ENCODE data around the gene RAB36. TPM values are rescaled to one million over a fixed set of nuclear protein-coding genes. Genes with fewer than 3 reads are reported as not detected.

The RAB36 gene
- total RNA-seq, 4 donors from 2014 or later = 1.0 to 2.5 (median 1.7) TPM; not detected in 1

GRCh38 chr22:23125512-23126103 lies 19.7 kb upstream of the RAB36 start:
- no peak for DNase-seq
- no peaks in the 10 kb centered on the region for H3K27me3 ChIP-seq
- no peaks in the 10 kb centered on the region for H3K9me3 ChIP-seq
- H3K4me3 ChIP-seq = no peak overlapping the region
- no peak for TF ChIP-seq POLR2A (IDR thresholded peaks at IDR 0.05)
- TF ChIP-seq CTCF (IDR thresholded peaks at IDR 0.05) = no peak
- H3K4me1 ChIP-seq = no peaks in the 10 kb centered on the region
- H3K27ac ChIP-seq = no peak overlapping the region
- no peaks in the 10 kb centered on the region for H3K36me3 ChIP-seq

GRCh38 chr22:23126165-23127054 lies 18.9 kb upstream of the RAB36 start:
- Histone ChIP-seq H3K27me3 (no peaks in the 10 kb centered on the region), H3K36me3 (no peaks in the 10 kb centered on the region), H3K9me3 (no peaks in the 10 kb centered on the region), H3K4me3 (no peak overlapping the region), H3K4me1 (no peaks in the 10 kb centered on the region), H3K27ac (no peak overlapping the region)
- no peak for DNase-seq
- TF ChIP-seq CTCF (IDR thresholded peaks at IDR 0.05) = no peak
- no peak for TF ChIP-seq POLR2A (IDR thresholded peaks at IDR 0.05)

- TF ChIP-seq CTCF (IDR thresholded peaks at IDR 0.05) (no peak), POLR2A (IDR thresholded peaks at IDR 0.05) (no peak)
- Histone ChIP-seq H3K27ac (no peak overlapping the region), H3K36me3 (no peaks in the 10 kb centered on the region), H3K4me1 (no peaks in the 10 kb centered on the region), H3K9me3 (no peaks in the 10 kb centered on the region), H3K4me3 (no peak overlapping the region), H3K27me3 (no peaks in the 10 kb centered on the region)
- DNase-seq = no peak
Measured at GRCh38 chr22:23127055-23127756, 18.1 kb upstream of the RAB36 start.

GRCh38 chr22:23127788-23128187 lies 17.5 kb upstream of the RAB36 start:
- Histone ChIP-seq H3K4me1 (no peaks in the 10 kb centered on the region), H3K27me3 (no peaks in the 10 kb centered on the region), H3K36me3 (no peaks in the 10 kb centered on the region), H3K27ac (no peak overlapping the region), H3K9me3 (no peaks in the 10 kb centered on the region), H3K4me3 (no peak overlapping the region)
- DNase-seq = no peak
- TF ChIP-seq CTCF (IDR thresholded peaks at IDR 0.05) (no peak), POLR2A (IDR thresholded peaks at IDR 0.05) (no peak)

GRCh38 chr22:23128269-23129108 lies 16.8 kb upstream of the RAB36 start:
- no peak overlapping the region for H3K4me3 ChIP-seq
- H3K9me3 ChIP-seq = no peaks in the 10 kb centered on the region
- TF ChIP-seq POLR2A (IDR thresholded peaks at IDR 0.05) = no peak
- peak; percentile 56 to 81 (median 76) for TF ChIP-seq CTCF (IDR thresholded peaks at IDR 0.05)
- peak; percentile 66 to 88 (median 76) for DNase-seq
- no peaks in the 10 kb centered on the region for H3K36me3 ChIP-seq
- H3K4me1 ChIP-seq = no peaks in the 10 kb centered on the region
- no peaks in the 10 kb centered on the region for H3K27me3 ChIP-seq
- no peak overlapping the region for H3K27ac ChIP-seq
